ENCODE data around the gene DEAF1. TPM values are rescaled to one million over a fixed set of nuclear protein-coding genes. Genes with fewer than 3 reads are reported as not detected.
A peak's percentile ranks its signal among the peaks of the same experiment; 100 is the strongest.

The DEAF1 gene
- total RNA-seq, 1 experiment from 2014 or later = 74.6 TPM

DNA sequence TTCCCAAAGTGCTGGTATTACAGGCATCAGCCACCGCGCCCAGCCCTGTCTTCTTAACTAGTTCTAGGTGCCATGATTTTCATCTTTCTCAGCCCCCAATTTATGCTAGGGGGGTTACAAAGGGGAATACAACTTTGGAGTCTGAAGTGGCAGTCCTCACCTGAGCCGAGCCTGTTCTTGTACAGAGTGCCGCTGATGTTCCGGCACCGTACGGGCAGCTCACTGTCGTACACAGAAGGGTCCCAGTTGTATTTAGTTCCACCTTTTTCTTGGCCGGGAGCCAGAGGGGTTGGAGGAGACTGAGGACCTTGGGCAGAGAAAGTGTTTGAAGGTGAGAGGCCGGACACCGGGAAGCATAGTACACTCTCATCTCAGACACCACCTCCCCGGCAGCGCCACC is 7.3 kb downstream of the DEAF1 start:
- DNase-seq = no peak
- Histone ChIP-seq H3K36me3 (replicated peaks; ENCODE audit: control insufficient read depth, insufficient read depth, low read length) (peaks cover 12% of the 10 kb centered on the region), H3K4me3 (ENCODE audit: insufficient read depth, low read depth, low read length) (no peak overlapping the region), H3K27me3 (ENCODE audit: control insufficient read depth, insufficient read depth, low read length) (no peaks in the 10 kb centered on the region)

DNA sequence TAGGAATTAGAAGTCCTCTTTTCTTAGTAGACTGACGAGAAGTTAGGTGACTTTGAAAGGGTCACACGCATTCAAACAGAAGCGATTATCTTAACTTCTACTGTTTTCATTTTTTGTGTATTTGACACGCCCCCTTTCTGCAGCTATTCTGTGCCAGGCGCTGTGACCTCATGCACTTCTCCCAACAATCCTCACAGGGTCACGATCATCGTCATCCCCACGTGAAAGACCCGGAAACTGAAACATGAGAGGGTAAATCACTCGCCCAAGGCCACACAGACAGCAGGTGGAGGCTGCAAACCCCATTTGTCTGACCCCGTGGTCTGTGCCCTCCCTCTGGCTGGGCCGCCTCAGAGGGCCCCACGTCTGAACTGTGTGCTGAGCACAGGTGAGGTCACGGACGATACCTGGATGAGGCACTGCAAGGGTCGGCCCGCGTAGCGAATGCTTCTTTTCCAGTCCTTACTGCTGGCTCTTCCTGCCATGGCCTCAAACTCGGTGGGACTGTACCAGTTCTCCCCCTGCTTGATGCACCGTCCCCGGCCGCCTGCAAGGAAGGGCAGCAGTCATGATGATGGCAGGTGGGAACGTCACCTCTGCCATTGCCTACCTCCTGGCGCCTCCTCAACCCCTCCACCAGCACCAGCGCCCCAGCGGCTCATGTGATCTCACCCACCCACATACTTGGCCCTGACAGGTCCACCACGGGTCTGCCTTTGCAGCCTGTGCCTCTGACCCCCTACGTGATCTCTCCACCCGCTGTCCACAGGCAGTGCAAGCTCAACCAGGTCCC is 8.4 kb downstream of the DEAF1 start:
- DNase-seq = no peak
- no peak overlapping the region for H3K4me3 ChIP-seq (ENCODE audit: insufficient read depth, low read depth, low read length)
- no peaks in the 10 kb centered on the region for H3K27me3 ChIP-seq (ENCODE audit: control insufficient read depth, insufficient read depth, low read length)
- peaks cover 12% of the 10 kb centered on the region for H3K36me3 ChIP-seq (replicated peaks; ENCODE audit: control insufficient read depth, insufficient read depth, low read length)

DNA sequence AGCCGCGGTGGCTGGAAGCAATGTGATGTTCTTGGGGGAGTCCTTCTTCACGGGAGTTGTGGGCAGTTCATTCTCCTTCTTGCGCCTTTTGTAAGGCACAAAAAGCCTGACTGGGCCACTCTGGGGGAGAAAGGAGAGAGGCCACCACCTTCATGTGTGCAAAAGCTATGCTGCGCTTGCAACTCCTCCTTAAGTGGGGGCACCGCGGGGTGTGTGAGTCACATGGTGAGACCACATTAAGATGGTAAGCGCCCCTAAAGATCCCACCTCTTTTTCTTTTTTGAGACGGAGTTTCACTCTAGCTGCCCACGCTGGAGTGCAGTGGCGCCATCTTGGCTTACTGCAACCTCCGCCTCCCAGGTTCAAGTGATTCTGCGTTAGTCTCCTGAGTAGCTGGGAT is 14.1 kb downstream of the DEAF1 start:
- DNase-seq = no peak
- Histone ChIP-seq H3K4me3 (ENCODE audit: insufficient read depth, low read depth, low read length) (no peak overlapping the region), H3K27me3 (ENCODE audit: control insufficient read depth, insufficient read depth, low read length) (no peaks in the 10 kb centered on the region), H3K36me3 (replicated peaks; ENCODE audit: control insufficient read depth, insufficient read depth, low read length) (peaks cover 12% of the 10 kb centered on the region)

DNA sequence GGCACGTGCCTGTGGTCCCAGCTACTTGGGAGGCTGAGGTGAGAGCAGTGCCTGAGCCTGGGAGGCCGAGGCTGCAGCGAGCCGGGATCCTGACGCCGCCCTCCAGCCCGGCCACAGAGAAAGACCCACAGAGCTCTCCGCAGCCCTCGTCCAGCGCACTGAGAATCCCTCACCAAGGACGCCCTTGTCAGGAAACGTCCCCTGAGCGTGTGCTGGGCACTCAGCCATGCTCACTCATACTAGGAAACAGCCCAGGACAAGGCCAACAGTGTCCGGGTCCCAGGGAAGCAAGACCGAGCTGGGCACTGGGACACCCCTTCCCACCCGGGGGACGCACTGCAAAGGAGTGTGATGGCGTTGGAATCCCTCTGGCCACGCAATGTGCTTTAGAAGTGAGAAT is 14.5 kb downstream of the DEAF1 start:
- Histone ChIP-seq H3K36me3 (replicated peaks; ENCODE audit: control insufficient read depth, insufficient read depth, low read length) (peaks cover 10% of the 10 kb centered on the region), H3K27me3 (ENCODE audit: control insufficient read depth, insufficient read depth, low read length) (no peaks in the 10 kb centered on the region), H3K4me3 (ENCODE audit: insufficient read depth, low read depth, low read length) (no peak overlapping the region)
- DNase-seq = no peak

DNA sequence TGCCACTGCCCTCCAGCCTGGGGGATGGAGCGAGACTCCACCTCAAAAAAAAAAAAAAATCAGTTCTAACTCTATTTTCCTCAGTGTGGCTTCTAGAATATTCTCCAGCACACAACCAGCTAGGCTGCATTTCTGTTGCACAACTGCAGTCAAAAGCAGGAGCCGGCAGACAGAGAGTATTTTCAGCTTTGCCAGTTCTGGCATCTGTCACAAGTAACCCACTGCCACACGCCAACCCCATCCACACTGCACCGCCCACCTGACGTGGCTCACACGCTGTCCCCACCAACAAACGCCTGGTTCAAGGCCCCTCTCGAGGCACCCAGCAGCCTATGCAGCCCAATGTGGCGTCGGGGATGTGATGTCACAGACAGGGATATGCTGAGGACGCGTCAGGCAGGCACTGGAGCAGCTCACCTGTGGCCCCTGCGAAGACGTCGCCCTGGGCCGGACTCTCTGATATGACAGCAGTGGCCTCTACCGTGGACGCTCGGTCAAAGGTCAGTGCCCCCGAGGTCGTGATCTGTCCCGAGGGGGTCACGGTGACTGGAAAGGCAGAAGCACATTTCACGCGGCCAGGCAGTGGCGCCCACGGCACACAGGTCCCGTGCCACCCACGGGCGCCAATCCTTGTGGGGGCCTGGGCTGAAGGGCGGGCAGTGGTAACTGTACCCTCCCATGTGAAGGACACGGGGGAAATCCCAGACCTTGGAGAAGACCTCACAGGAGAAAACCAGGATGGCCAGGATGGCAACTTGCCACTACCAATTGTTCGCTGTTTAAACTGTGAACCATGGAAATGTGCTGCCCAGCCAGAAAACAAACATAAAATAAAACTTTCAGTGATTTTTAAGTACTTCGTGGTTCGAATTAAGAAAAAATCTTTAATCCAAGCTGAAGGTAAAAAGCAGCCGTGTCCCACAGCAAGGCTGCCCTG is 15.5 kb downstream of the DEAF1 start:
- no peak for DNase-seq
- H3K27me3 ChIP-seq (ENCODE audit: control insufficient read depth, insufficient read depth, low read length) = no peaks in the 10 kb centered on the region

DNA sequence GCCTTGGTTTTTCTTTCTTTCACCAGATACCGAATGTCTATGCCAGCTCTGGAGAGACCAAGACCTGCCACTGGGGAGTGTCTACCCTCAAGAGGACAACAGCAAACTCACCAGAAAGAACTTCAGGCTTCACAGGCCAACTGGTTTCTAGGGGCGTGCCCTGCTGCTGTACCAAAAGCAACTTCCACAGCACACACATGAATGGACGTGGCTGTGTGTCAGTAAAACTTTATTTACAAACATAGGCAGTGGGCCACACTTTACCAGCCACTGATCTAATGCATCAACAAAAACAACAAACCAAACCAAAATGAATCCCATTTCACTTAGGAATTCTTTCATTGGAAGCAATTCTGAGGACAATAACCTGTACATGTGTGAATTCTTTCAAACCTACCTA is 16.7 kb downstream of the DEAF1 start:
- DNase-seq = no peak
- H3K4me3 ChIP-seq (ENCODE audit: insufficient read depth, low read depth, low read length) = no peak overlapping the region
- H3K36me3 ChIP-seq (replicated peaks; ENCODE audit: control insufficient read depth, insufficient read depth, low read length) = peaks cover 12% of the 10 kb centered on the region
- no peaks in the 10 kb centered on the region for H3K27me3 ChIP-seq (ENCODE audit: control insufficient read depth, insufficient read depth, low read length)

More for the DNA sequence above, 15.5 kb downstream of the DEAF1 start:
- Histone ChIP-seq H3K4me3 (ENCODE audit: insufficient read depth, low read depth, low read length) (no peak overlapping the region), H3K36me3 (replicated peaks; ENCODE audit: control insufficient read depth, insufficient read depth, low read length) (peaks cover 9% of the 10 kb centered on the region)

DNA sequence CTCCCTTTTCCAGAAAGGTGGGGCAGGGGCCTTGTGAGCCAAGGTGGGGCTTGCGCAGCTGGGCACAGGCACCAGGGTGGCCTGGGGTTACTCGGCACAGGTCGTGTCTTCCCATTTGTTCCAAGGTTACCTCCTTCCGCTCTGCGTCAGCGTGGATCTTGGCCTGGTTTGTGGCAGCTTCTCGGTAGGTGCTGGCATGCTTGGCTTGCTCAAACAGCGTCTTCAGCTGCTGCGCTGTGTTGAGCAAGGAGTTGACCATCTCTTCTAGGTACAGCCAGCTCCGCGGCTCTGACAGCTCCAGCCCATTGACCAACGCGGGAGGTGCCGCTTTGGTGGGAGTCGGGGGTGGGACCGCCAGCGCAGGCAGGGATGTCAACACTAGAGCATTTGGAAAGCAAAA is 20.6 kb downstream of the DEAF1 start:
- Histone ChIP-seq H3K27me3 (ENCODE audit: control insufficient read depth, insufficient read depth, low read length) (no peaks in the 10 kb centered on the region), H3K36me3 (replicated peaks; ENCODE audit: control insufficient read depth, insufficient read depth, low read length) (peaks cover 12% of the 10 kb centered on the region), H3K4me3 (ENCODE audit: insufficient read depth, low read depth, low read length) (no peak overlapping the region)
- no peak for DNase-seq

DNA sequence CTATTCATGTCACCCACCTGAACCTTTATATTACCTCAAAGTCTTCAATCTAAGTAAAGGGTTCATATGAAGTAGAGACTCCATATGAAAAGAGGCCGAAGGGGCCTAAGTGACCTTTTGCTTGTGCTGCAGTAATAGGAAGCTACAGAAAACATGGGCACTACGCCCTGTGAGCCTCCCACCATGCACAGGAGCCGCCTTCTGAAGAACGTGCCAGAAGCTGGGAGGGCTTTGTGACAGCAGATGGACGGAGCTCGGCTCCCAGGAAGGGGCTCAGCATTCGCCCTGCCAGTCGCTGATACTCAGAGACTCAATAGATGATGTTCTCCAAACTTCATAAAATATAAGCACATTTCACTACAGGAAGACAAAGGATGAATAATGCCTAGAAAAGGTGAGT is 21.2 kb downstream of the DEAF1 start:
- DNase-seq = no peak
- Histone ChIP-seq H3K36me3 (replicated peaks; ENCODE audit: control insufficient read depth, insufficient read depth, low read length) (peaks cover 11% of the 10 kb centered on the region), H3K27me3 (ENCODE audit: control insufficient read depth, insufficient read depth, low read length) (no peaks in the 10 kb centered on the region), H3K4me3 (ENCODE audit: insufficient read depth, low read depth, low read length) (no peak overlapping the region)

DNA sequence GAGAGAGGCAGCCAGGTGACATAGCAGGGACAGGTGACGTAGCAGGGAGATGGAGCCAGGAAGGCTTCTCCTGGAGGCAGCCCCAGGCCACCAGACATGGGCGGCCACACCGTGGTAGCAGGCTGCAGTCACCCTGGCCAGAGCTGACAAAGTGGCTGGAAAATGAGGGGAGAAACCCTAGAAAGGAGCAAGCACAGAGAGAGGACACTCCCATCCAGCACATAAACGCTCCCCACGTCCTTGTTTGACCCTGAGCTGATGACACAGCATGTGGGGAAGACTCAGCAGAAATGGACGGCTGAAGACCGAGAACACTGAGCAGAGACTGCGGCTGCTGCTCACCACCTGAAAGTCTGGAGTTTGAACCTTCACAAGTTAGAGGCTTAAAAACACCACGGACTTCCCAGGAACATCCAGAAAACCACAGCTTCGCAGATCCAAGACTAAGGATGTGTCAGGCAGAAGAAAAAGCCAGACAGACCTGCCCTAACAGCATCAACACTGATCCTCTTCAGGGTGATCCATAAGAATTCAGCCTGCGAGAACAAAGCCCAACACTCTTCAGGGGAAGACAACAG is 29.2 kb downstream of the DEAF1 start:
- Histone ChIP-seq H3K4me3 (ENCODE audit: insufficient read depth, low read depth, low read length) (no peak overlapping the region), H3K36me3 (replicated peaks; ENCODE audit: control insufficient read depth, insufficient read depth, low read length) (peaks cover 4% of the 10 kb centered on the region), H3K27me3 (ENCODE audit: control insufficient read depth, insufficient read depth, low read length) (no peaks in the 10 kb centered on the region)
- no peak for DNase-seq

DNA sequence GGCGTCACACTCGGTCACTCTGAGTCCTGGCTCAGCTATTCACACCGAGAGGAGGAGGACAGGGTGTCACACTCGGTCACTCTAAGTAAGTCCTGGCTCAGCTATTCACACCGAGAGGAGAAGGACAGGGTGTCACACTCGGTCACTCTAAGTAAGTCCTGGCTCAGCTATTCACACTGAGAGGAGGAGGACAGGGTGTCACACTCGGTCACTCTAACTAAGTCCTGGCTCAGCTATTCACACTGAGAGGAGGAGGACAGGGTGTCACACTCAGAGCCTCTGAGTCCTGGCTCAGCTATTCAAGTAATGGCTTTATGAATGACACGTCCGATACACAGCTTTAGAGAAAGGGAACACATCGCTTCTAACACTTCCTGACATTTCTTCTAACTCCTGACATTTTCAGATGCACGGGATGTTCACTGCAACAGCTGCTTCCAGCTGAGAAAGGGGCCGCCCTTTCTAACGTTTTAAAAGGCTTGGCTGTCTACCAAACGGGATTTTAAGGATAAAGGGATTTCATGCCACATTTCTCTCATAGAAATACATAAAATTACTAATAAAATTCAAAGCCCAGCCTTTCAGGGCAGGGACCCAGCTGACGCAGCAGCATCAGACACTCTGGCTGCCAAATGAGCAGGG is 29.8 kb downstream of the DEAF1 start:
- H3K4me3 ChIP-seq (ENCODE audit: insufficient read depth, low read depth, low read length) = no peak overlapping the region
- no peak for DNase-seq
- H3K27me3 ChIP-seq (ENCODE audit: control insufficient read depth, insufficient read depth, low read length) = no peaks in the 10 kb centered on the region
- H3K36me3 ChIP-seq (replicated peaks; ENCODE audit: control insufficient read depth, insufficient read depth, low read length) = peaks cover 4% of the 10 kb centered on the region

DNA sequence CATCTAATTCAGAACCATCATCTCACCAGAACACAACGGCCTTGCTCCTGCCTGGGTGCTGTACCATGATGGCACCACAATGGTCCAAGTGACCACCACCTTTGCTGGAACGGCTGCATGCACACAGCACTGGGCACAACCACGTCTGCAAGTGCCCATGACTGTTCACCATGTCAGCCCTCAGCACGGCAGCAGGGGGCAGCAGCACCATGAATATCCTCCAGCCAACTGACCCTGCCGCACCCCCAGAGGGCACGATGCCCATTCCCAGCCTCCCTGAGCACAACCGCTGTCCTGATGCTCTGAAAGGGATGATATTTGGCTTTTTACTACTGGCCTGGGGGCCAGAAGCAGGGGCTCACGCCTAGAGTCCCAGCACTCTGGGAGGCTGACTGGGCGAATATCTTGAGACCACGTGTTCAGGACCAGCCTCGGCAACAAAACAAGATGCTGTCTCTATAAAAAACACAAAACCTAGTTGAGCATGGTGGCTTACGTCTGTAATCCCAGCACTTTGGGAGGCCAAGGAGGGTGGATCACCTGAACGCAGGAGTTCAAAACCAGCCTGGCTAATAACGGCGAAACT is 32.2 kb downstream of the DEAF1 start:
- H3K36me3 ChIP-seq (replicated peaks; ENCODE audit: control insufficient read depth, insufficient read depth, low read length) = peaks cover 6% of the 10 kb centered on the region
- H3K4me3 ChIP-seq (ENCODE audit: insufficient read depth, low read depth, low read length) = no peak overlapping the region
- no peaks in the 10 kb centered on the region for H3K27me3 ChIP-seq (ENCODE audit: control insufficient read depth, insufficient read depth, low read length)
- peak; percentile 96 for DNase-seq

DNA sequence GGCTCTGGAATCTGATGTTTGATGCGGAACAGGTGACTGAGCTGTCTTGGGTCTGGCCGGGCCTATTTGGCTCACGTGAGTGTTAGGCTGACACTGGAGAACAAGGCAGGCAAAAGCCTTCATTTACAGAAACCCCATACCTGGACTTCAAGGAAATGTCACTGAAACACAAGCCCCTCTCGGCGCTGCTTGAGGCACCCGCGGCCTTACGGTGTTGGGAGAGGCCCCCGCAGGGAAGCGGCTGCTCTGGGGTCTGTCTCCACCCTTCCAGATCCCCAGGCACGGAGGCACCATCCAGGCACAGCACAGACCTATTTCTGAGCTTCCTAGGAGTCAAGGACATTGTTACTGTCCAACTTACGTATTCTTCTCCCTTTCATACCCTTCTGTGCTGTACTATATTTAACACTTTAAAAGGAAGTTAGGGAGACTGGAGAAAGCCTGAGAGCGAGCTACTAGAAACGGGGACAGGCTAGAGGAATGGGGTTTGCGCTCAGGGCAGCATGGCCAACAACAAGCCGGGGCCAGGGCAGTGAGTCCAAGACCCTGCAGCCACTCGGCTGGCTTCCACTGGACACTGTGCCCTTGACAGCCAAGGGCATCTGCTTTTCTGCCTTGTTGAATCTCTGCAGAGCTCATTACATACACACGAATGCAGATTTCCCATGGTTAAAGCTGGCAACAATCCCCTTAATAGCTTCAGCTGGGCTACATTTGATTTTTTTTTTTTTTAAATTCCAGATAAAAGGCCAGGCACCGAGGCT is 34.2 kb downstream of the DEAF1 start:
- Histone ChIP-seq H3K27me3 (ENCODE audit: control insufficient read depth, insufficient read depth, low read length) (no peaks in the 10 kb centered on the region), H3K4me3 (ENCODE audit: insufficient read depth, low read depth, low read length) (no peak overlapping the region), H3K36me3 (replicated peaks; ENCODE audit: control insufficient read depth, insufficient read depth, low read length) (peaks cover 6% of the 10 kb centered on the region)
- peak; percentile 35 for DNase-seq

DNA sequence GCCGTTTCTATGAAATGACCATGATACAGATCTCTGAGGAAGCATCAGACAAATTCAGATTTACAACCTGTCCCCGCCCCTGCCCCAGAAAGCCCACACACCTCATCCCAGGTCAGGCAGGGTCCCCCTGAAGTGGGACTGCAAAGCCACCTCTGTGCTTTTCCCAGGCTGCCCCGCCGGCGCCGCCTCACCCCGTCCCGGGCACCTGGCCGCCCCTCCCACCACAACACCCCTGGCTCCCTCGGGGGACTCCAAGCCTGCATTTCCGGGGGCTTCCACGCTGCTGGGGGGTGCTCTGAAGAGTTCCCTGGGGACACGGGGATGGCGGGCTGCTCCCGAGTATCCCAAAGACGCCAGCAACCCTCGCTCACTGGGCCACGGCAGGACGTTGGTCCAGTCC is 34.7 kb downstream of the DEAF1 start:
- H3K4me3 ChIP-seq (ENCODE audit: insufficient read depth, low read depth, low read length) = no peak overlapping the region
- peaks cover 4% of the 10 kb centered on the region; the same call in 1 of the 2 replicates for H3K36me3 ChIP-seq (replicated peaks; ENCODE audit: control insufficient read depth, insufficient read depth, low read length)
- H3K27me3 ChIP-seq (ENCODE audit: control insufficient read depth, insufficient read depth, low read length) = no peaks in the 10 kb centered on the region
- peak; percentile 61 for DNase-seq

Data from H7 (cell line).